ENCODE results near the gene FGFRL1. TPM values are rescaled to one million over a fixed set of nuclear protein-coding genes. Genes with fewer than 3 reads are reported as not detected.

The FGFRL1 gene
- total RNA-seq, 4 donors from 2014 or later, result 9.0 to 19.9 (median 12.0) TPM

DNA sequence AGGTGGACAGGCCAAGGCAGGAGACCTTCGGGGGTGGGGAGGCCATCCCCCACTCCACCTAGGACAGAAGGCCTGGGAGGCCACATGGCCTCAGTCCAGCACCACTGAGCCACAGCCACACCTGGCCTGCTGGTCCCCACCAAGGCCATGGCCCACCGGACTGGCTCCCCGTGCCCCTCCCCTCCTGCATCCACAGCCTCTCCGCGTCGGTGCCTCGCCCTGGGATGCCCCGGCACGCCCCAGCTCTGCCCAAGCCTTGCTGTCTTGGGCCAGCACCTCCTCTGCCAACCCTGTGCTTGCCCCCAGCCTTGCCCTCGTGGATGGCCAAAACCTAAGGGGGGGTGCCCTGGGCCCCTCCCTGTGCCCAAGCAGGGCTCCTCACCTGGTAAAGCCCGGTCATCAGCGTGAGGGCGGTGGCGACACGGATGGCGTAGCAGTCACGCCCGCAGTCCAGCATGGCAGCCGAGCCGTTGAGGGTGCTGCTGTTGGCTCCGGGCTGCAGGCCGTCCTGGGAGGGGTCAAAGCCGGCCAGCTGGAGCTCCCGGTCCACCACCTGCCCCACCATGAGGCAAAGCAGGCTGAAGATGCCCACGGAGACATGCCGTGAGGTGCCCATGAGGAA lies 20.6 kb upstream of the FGFRL1 start:
- WGBS, result 87% methylated on average over 3 of the region's 26 CpGs
- Histone ChIP-seq H3K27me3 (peaks cover 6% of the 10 kb centered on the region), H3K27ac (no peak overlapping the region), H3K4me1 (peaks cover 23% of the 10 kb centered on the region), H3K9me3 (no peaks in the 10 kb centered on the region), H3K4me3 (no peak overlapping the region), H3K36me3 (peaks cover 24% of the 10 kb centered on the region)
- DNase-seq (ENCODE audit: low spot score in 2 of 2), result no peak
- TF ChIP-seq EP300 (IDR thresholded peaks at IDR 0.05) (no peak), POLR2A (IDR thresholded peaks at IDR 0.05) (no peak), POLR2AphosphoS5 (IDR thresholded peaks at IDR 0.05) (no peak)
- TF ChIP-seq, protein P1, sequence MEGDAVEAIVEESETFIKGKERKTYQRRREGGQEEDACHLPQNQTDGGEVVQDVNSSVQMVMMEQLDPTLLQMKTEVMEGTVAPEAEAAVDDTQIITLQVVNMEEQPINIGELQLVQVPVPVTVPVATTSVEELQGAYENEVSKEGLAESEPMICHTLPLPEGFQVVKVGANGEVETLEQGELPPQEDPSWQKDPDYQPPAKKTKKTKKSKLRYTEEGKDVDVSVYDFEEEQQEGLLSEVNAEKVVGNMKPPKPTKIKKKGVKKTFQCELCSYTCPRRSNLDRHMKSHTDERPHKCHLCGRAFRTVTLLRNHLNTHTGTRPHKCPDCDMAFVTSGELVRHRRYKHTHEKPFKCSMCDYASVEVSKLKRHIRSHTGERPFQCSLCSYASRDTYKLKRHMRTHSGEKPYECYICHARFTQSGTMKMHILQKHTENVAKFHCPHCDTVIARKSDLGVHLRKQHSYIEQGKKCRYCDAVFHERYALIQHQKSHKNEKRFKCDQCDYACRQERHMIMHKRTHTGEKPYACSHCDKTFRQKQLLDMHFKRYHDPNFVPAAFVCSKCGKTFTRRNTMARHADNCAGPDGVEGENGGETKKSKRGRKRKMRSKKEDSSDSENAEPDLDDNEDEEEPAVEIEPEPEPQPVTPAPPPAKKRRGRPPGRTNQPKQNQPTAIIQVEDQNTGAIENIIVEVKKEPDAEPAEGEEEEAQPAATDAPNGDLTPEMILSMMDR (IDR thresholded peaks at IDR 0.05), result no peak

DNA sequence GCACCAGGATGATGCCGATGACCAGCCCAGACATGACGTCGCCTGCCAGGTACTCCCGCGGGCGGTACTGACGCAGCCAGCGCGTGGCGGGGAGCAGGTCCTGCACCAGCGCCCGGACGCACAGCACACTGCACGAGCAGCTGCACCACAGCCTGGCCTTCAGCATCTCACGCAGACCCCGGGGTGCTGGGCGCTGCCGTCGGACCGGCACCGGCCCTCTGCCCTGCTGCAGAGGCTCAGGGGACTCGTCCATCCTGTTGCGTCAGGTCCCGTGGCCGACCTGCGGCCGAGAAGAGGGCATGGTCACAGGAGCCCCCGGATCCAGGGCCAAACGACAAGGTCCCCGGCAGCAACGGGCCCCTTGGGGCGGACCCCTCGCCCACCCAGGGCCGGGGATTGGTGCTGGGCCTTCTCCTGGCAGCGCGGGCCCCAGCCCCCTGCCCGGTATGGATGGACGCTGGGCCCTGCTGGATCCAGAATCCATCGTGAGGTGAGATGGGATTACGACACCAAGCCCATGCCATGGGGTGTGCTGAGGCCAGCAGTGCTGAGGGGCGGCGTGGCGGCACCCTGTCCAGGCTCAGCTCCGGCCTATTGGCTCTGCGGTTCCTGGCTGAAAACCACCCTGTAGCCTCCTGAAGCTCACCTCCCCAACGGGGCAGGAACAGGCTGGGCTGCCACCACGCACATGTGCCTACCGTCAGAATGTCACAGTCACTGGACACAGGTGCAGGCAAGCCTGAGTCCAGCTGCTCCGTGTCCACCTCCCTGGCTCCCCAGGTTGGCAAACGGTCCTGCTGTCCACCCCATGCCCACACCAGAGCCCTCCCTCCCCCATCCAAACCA lies 19.8 kb upstream of the FGFRL1 start:
- H3K27ac ChIP-seq, result peak overlapping the region; percentile 43
- 95% methylated on average over 8 of the region's 50 CpGs for WGBS

DNA sequence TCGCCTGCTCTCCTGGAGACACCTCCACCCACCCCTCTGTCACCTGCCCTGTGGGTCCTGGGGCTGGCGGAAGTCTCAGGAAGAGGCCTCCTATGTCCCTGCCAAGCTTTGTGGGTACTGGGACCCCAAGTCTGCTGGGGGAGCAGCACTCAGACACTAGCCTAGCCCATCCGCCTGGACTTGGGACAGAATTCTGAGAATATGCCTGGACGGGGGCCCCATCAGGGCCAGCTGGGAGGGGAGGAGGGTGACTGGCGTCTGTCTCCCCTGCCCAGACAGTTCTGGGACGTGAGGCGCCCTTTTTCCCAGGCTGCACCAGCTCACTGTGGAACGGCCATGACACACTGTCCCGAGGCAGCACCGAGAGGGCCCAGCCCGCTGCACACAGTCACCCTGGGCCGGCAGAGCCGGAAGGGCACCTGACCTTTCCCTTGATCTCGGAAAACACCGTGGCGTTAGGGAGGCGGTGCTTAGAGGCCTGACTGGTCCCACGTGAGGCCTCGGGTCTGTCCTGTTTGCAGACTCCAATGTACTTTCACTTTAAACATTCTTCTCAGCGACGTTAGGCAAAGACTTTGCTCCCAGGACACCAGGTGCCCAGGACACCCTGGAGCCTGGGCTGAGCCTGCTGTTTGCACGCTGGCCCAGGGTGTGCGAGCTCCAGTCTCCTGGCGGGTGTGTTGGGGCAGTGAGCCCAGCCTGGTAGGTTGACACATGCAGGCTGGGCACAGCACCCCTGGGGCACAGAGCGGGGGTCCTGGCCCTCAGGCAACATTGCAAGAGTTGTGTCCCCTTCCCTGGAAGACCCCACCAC lies 18.9 kb upstream of the FGFRL1 start:
- H3K36me3 ChIP-seq, result peaks cover 24% of the 10 kb centered on the region
- H3K27ac ChIP-seq, result peak overlapping the region; percentile 43
- no peak for DNase-seq (ENCODE audit: low spot score in 2 of 2)
- peaks cover 23% of the 10 kb centered on the region for H3K4me1 ChIP-seq
- WGBS, result 71% methylated on average over 4 of the region's 25 CpGs
- peaks cover 23% of the 10 kb centered on the region for H3K27me3 ChIP-seq
- TF ChIP-seq, protein P1 (IDR thresholded peaks at IDR 0.05), result no peak
- TF ChIP-seq EP300 (IDR thresholded peaks at IDR 0.05) (no peak), POLR2AphosphoS5 (IDR thresholded peaks at IDR 0.05) (no peak), POLR2A (IDR thresholded peaks at IDR 0.05) (no peak)
- no peak overlapping the region for H3K4me3 ChIP-seq
- no peaks in the 10 kb centered on the region for H3K9me3 ChIP-seq

More for the DNA sequence above, 19.8 kb upstream of the FGFRL1 start:
- H3K4me1 ChIP-seq, result peaks cover 19% of the 10 kb centered on the region
- H3K36me3 ChIP-seq, result peaks cover 24% of the 10 kb centered on the region
- no peak for DNase-seq (ENCODE audit: low spot score in 2 of 2)
- TF ChIP-seq POLR2AphosphoS5 (IDR thresholded peaks at IDR 0.05), result no peak
- no peak for TF ChIP-seq EP300 (IDR thresholded peaks at IDR 0.05)
- TF ChIP-seq, protein P1 (IDR thresholded peaks at IDR 0.05), result no peak
- no peak for TF ChIP-seq POLR2A (IDR thresholded peaks at IDR 0.05)
- H3K9me3 ChIP-seq, result no peaks in the 10 kb centered on the region
- H3K4me3 ChIP-seq, result no peak overlapping the region
- H3K27me3 ChIP-seq, result peaks cover 14% of the 10 kb centered on the region

DNA sequence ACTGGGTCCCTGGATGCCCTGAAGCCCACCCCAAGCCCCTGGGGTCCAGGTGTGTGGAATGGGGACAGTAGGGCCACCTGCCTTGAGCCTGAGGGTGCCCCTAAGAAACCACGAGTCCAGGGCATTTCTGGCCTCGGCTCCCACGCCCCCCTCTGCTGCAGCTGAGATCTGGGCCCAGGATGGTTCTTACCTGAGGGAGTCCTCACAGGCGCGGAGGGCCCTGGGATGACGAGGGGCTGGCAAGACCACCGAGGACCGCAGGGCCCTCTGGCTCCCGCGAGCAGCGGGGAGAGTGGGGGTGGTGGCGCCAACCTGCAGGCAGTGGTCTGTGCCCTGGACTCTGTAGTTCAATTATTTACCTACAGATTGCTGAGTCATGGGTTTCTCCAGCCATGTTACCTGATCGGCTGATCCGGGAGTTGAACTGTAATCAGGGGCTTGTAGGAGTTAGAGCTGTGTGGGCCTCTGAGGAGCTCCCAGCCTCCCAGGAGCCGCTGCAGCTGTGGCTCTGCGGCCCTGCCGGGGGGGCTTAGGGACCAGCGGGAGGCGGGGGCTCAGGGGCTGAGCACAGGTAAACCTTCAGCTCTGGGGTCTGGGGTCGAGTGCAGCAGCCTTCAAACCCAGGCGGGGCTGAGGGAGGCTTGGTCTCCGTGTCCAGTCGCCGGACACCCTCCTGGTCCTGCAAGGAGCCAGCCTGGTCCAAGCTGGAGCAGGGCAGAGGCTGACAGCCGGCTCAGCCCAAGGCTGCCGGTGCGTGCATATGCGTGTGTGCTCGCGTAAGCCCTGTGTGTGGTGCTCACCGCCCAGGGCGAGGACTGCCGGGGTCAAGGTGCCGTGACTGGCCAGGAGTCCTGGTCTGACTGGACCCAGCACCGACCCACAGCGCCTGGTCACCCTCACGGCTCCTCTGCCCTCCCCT lies 18.1 kb upstream of the FGFRL1 start, which contains the start of gene SLC26A1:
Gene SLC26A1 (minus strand): TSS at position 294 of the 919 bp plus-strand sequence. CDS start 1,701 bp downstream, outside the sequence.
- peaks cover 31% of the 10 kb centered on the region for H3K27me3 ChIP-seq
- 90% methylated on average over 17 of the region's 37 CpGs for WGBS
- H3K9me3 ChIP-seq, result no peaks in the 10 kb centered on the region
- H3K4me3 ChIP-seq, result no peak within 1 kb of the TSS
- no peak for TF ChIP-seq EP300 (IDR thresholded peaks at IDR 0.05)
- no peak for TF ChIP-seq POLR2A (IDR thresholded peaks at IDR 0.05)
- TF ChIP-seq, protein P1 (IDR thresholded peaks at IDR 0.05), result no peak
- TF ChIP-seq POLR2AphosphoS5 (IDR thresholded peaks at IDR 0.05), result no peak
- peaks cover 24% of the 10 kb centered on the region for H3K36me3 ChIP-seq
- H3K27ac ChIP-seq, result peak within 1 kb of the TSS; percentile 43
- DNase-seq (ENCODE audit: low spot score in 2 of 2), result no peak
- H3K4me1 ChIP-seq, result peaks cover 23% of the 10 kb centered on the region
